ENCODE data around the gene MED12L. TPM values are rescaled to one million over a fixed set of nuclear protein-coding genes. Genes with fewer than 3 reads are reported as not detected.

MED12L gene
- total RNA-seq, 1 donor: 2.2 TPM

DNA sequence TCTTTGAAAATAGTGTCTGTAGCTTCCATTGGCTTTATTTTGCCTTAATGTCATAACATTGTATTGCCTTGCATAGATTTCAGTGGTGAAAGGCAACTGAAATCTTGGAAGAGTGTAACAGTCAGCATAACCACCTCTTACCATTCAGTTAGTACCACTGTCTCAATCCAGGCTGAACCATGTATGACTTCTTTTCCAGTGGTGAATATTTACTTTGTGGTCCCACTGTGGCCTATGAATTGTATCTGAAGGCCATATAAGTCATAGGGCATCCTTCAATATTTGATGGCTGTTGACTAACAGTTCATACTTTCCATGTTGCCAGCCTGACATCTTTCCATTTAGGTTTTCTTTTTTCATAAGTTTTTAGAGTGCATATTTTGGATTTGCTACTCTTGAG lies 38.4 kb downstream of the MED12L start:
- H3K27ac ChIP-seq (ENCODE audit: low read depth, low read length): no peak overlapping the region
- H3K4me2 ChIP-seq (ENCODE audit: insufficient read depth, low read length): no peak overlapping the region
- H3K9me3 ChIP-seq (ENCODE audit: low read depth, low read length): no peaks in the 10 kb centered on the region
- H3K4me3 ChIP-seq (ENCODE audit: insufficient read depth, low read length): no peak overlapping the region
- H3K79me2 ChIP-seq (ENCODE audit: insufficient read depth, low read length): no peaks in the 10 kb centered on the region
- no peak for DNase-seq (ENCODE audit: insufficient read length, low spot score, missing footprints)
- TF ChIP-seq, protein P1, sequence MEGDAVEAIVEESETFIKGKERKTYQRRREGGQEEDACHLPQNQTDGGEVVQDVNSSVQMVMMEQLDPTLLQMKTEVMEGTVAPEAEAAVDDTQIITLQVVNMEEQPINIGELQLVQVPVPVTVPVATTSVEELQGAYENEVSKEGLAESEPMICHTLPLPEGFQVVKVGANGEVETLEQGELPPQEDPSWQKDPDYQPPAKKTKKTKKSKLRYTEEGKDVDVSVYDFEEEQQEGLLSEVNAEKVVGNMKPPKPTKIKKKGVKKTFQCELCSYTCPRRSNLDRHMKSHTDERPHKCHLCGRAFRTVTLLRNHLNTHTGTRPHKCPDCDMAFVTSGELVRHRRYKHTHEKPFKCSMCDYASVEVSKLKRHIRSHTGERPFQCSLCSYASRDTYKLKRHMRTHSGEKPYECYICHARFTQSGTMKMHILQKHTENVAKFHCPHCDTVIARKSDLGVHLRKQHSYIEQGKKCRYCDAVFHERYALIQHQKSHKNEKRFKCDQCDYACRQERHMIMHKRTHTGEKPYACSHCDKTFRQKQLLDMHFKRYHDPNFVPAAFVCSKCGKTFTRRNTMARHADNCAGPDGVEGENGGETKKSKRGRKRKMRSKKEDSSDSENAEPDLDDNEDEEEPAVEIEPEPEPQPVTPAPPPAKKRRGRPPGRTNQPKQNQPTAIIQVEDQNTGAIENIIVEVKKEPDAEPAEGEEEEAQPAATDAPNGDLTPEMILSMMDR (IDR thresholded peaks at IDR 0.05; ENCODE audit: extremely low read depth, low read depth, low read length): no peak
- H4K20me1 ChIP-seq (ENCODE audit: insufficient read depth, low read length): no peaks in the 10 kb centered on the region
- no peaks in the 10 kb centered on the region for H3K27me3 ChIP-seq (ENCODE audit: insufficient read depth, low read length)
- H3K4me1 ChIP-seq (ENCODE audit: insufficient read depth, low read length): no peaks in the 10 kb centered on the region
- H3K36me3 ChIP-seq (ENCODE audit: insufficient read depth, low read length): no peaks in the 10 kb centered on the region
- H2AFZ ChIP-seq (ENCODE audit: low read length): no peak overlapping the region

DNA sequence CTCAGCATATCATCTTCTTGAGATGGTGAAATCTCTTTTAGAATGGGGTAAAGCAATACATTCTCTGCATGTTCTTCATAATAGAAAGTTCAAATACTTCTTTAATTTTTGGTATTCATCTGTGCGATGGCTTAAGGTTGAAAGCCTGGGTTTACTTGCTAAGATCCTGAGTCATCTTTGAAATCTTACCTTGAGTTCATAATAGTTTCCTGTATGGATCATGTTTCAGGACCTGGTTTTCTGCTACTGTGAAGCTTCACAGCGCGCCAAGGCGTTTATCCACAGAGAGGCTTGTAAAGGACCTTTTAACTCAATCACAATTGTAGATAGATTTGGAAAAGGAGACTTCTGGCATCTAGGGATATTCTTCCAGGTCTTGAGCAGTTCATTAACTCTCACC lies 39.0 kb downstream of the MED12L start:
- H2AFZ ChIP-seq (ENCODE audit: low read length): no peak overlapping the region
- H4K20me1 ChIP-seq (ENCODE audit: insufficient read depth, low read length): no peaks in the 10 kb centered on the region
- H3K27ac ChIP-seq (ENCODE audit: low read depth, low read length): no peak overlapping the region
- H3K4me1 ChIP-seq (ENCODE audit: insufficient read depth, low read length): no peaks in the 10 kb centered on the region
- H3K79me2 ChIP-seq (ENCODE audit: insufficient read depth, low read length): no peaks in the 10 kb centered on the region
- TF ChIP-seq, protein P1 (IDR thresholded peaks at IDR 0.05; ENCODE audit: extremely low read depth, low read depth, low read length): no peak
- H3K27me3 ChIP-seq (ENCODE audit: insufficient read depth, low read length): no peaks in the 10 kb centered on the region
- H3K4me2 ChIP-seq (ENCODE audit: insufficient read depth, low read length): no peak overlapping the region
- H3K4me3 ChIP-seq (ENCODE audit: insufficient read depth, low read length): no peak overlapping the region
- H3K36me3 ChIP-seq (ENCODE audit: insufficient read depth, low read length): no peaks in the 10 kb centered on the region
- DNase-seq (ENCODE audit: insufficient read length, low spot score, missing footprints): no peak
- no peaks in the 10 kb centered on the region for H3K9me3 ChIP-seq (ENCODE audit: low read depth, low read length)

DNA sequence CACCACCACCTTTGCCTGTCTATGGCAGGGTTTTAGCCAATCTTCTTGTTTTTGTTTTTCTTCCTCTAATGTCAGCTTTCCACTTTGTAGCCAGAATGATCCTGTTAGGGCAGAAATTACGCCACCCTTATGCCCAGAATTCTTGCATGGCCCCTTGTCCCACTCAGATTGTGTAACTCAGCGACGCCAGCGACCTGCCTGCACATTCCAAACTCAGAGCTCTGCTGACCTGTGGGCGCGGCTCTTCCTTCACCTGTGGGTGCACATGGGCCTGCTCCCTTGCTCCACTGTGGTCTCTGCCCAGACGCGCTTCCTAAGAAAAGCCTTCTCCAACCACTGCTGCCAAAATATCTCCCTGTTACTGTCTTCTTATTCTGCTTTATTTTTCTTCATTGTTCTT lies 45.0 kb downstream of the MED12L start:
- Histone ChIP-seq H3K9me3 (ENCODE audit: low read depth, low read length) (no peaks in the 10 kb centered on the region), H4K20me1 (ENCODE audit: insufficient read depth, low read length) (no peaks in the 10 kb centered on the region), H3K27me3 (ENCODE audit: insufficient read depth, low read length) (peaks cover 10% of the 10 kb centered on the region), H3K27ac (ENCODE audit: low read depth, low read length) (no peak overlapping the region), H3K4me2 (ENCODE audit: insufficient read depth, low read length) (no peak overlapping the region), H3K79me2 (ENCODE audit: insufficient read depth, low read length) (no peaks in the 10 kb centered on the region), H3K4me3 (ENCODE audit: insufficient read depth, low read length) (no peak overlapping the region), H2AFZ (ENCODE audit: low read length) (no peak overlapping the region), H3K4me1 (ENCODE audit: insufficient read depth, low read length) (no peaks in the 10 kb centered on the region), H3K36me3 (ENCODE audit: insufficient read depth, low read length) (no peaks in the 10 kb centered on the region)
- DNase-seq (ENCODE audit: insufficient read length, low spot score, missing footprints): no peak
- TF ChIP-seq, protein P1 (IDR thresholded peaks at IDR 0.05; ENCODE audit: extremely low read depth, low read depth, low read length): no peak

DNA sequence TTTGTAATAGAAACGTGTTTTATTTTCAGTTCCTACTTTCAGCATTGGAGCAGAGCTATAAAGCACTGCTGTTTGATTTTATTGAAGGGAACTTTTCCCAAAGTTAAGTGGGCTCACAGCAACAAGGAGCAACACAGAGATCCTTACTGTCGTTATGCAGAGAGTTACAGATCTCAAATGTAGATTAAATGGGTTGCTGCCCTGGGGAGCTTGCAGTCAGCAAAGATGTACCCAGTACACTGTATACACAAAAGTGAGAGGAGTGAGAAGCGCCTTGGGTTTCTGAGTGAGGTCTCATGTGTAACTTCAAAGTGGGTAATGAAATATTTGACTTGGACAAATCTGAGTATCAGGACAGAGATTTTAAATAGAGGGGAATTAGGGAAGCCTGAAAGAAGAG lies 47.7 kb downstream of the MED12L start:
- Histone ChIP-seq H3K4me1 (ENCODE audit: insufficient read depth, low read length) (no peaks in the 10 kb centered on the region), H2AFZ (ENCODE audit: low read length) (no peak overlapping the region), H3K27me3 (ENCODE audit: insufficient read depth, low read length) (peaks cover 10% of the 10 kb centered on the region), H3K9me3 (ENCODE audit: low read depth, low read length) (no peaks in the 10 kb centered on the region), H3K4me3 (ENCODE audit: insufficient read depth, low read length) (no peak overlapping the region), H3K79me2 (ENCODE audit: insufficient read depth, low read length) (no peaks in the 10 kb centered on the region), H3K4me2 (ENCODE audit: insufficient read depth, low read length) (no peak overlapping the region), H4K20me1 (ENCODE audit: insufficient read depth, low read length) (no peaks in the 10 kb centered on the region), H3K27ac (ENCODE audit: low read depth, low read length) (no peak overlapping the region), H3K36me3 (ENCODE audit: insufficient read depth, low read length) (no peaks in the 10 kb centered on the region)
- DNase-seq (ENCODE audit: insufficient read length, low spot score, missing footprints): no peak
- TF ChIP-seq, protein P1 (IDR thresholded peaks at IDR 0.05; ENCODE audit: extremely low read depth, low read depth, low read length): no peak
